Measurements from ENCODE around the gene FHIT. TPM values are rescaled to one million over a fixed set of nuclear protein-coding genes. Genes with fewer than 3 reads are reported as not detected.

FHIT gene
- total RNA-seq, 1 donor from 2014 or later: 11.7 TPM

DNA sequence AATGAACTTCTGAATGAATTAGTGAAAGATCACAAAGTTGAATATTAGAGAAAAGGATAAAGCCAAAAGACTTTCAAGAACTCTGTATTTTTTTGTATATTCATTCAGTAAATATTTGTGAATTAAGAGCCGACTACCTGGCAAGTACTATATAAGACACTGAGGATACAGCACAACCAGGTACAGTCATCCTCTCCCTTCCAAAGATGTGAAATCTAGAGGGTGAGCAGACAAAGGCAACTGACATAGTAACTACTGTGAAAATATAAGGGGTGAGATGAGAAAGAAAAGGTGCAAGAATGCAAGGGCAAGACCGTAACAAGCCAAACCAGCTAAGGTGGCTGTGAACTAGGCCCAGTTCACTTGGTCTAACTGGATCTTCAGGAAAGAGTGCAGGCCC, 1226.9 kb downstream of the FHIT start:
- TF ChIP-seq, protein P1, sequence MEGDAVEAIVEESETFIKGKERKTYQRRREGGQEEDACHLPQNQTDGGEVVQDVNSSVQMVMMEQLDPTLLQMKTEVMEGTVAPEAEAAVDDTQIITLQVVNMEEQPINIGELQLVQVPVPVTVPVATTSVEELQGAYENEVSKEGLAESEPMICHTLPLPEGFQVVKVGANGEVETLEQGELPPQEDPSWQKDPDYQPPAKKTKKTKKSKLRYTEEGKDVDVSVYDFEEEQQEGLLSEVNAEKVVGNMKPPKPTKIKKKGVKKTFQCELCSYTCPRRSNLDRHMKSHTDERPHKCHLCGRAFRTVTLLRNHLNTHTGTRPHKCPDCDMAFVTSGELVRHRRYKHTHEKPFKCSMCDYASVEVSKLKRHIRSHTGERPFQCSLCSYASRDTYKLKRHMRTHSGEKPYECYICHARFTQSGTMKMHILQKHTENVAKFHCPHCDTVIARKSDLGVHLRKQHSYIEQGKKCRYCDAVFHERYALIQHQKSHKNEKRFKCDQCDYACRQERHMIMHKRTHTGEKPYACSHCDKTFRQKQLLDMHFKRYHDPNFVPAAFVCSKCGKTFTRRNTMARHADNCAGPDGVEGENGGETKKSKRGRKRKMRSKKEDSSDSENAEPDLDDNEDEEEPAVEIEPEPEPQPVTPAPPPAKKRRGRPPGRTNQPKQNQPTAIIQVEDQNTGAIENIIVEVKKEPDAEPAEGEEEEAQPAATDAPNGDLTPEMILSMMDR (conservative IDR thresholded peaks at IDR 0.05): no peak
- peaks cover 18% of the 10 kb centered on the region for H3K4me1 Mint-ChIP-seq (ENCODE audit: unreplicated experiment)
- H3K4me3 Mint-ChIP-seq: no peak overlapping the region

DNA sequence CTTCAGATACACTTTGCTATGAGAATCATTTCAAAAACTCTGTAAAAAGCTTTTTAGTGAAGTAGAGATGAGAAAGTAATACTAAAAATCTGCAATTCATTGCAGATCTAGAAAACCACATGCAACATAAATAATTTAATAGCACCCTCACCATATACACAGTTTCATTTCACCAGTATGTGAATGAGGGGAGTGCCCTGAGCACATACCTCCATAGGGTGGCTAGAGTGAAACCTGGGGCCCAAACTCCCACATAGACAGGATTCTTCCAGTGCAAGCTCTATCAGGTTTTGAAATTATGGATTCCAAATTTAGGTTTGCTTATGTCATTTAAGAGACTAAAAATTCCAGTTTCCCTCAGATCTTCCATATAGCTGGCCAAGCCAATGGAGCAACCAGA, 1228.1 kb downstream of the FHIT start:
- Mint-ChIP-seq H3K36me3 (no peaks in the 10 kb centered on the region), H3K4me3 (no peak overlapping the region), H3K4me1 (ENCODE audit: unreplicated experiment) (peaks cover 18% of the 10 kb centered on the region), H3K27me3 (no peaks in the 10 kb centered on the region), H3K9me3 (no peaks in the 10 kb centered on the region), H3K27ac (no peak overlapping the region)
- DNase-seq (ENCODE audit: extremely low spot score, unreplicated experiment): no peak
- TF ChIP-seq, protein P1 (conservative IDR thresholded peaks at IDR 0.05): no peak

More for the DNA sequence above, 1226.9 kb downstream of the FHIT start:
- Mint-ChIP-seq H3K27me3 (no peaks in the 10 kb centered on the region), H3K36me3 (no peaks in the 10 kb centered on the region), H3K9me3 (no peaks in the 10 kb centered on the region), H3K27ac (no peak overlapping the region)
- no peak for DNase-seq (ENCODE audit: extremely low spot score, unreplicated experiment)

DNA sequence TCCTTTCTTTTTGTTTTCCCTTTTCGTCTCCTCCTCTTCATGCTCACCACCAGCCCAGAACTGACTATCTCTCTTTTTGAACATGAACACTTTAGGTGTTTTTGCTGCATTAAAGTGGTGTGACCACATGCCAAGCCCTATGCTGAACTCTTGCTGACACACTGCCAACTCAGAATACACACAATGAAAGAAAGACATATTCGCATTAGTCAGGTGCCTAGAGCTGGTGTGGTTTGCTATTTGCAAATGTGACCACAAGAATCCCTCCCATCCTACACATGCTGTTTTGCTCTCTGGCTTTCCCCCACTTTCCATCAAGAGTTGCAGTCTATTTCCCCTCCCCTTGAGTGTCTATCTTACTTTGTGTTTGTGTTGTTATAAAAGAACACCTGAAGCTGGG, 1233.6 kb downstream of the FHIT start:
- Mint-ChIP-seq H3K4me1 (ENCODE audit: unreplicated experiment) (peaks cover 8% of the 10 kb centered on the region), H3K36me3 (no peaks in the 10 kb centered on the region), H3K9me3 (no peaks in the 10 kb centered on the region), H3K4me3 (no peak overlapping the region), H3K27ac (no peak overlapping the region), H3K27me3 (no peaks in the 10 kb centered on the region)
- TF ChIP-seq, protein P1 (conservative IDR thresholded peaks at IDR 0.05): no peak
- DNase-seq (ENCODE audit: extremely low spot score, unreplicated experiment): no peak

DNA sequence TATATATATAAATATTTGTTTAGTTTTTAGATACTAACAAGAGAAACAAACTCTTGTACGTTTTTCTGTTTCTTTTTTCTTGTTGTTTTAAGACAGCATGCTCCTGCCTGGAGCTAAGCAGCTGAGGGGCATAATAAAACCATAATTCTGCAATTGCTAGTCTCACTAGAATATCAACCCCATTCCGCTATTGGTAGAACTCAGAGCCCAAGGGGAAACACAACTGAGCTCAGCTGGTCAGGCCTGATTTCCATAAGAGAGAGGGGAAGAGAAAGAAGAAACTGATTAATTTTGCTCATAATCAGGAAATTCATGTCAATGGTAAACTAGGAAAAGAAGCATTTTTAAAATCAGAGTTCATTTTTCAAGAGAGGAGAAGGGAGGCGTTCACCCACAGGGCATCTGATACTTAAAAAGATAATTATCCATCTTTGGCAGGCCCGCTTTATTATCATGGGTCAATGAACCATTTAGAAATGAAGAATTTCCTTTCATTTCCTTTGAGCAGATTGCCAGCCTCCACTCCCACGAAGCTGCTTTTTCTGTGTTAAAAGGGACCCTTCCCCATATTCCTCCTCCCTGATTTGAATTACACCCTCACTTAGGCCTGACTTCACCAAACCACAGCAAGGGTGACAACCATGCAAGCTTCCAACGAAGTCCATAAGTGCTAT, 1236.1 kb downstream of the FHIT start:
- DNase-seq (ENCODE audit: extremely low spot score, unreplicated experiment): no peak
- Mint-ChIP-seq H3K9me3 (no peaks in the 10 kb centered on the region), H3K27me3 (no peaks in the 10 kb centered on the region), H3K27ac (no peak overlapping the region), H3K36me3 (peaks cover 3% of the 10 kb centered on the region), H3K4me1 (ENCODE audit: unreplicated experiment) (peaks cover 8% of the 10 kb centered on the region), H3K4me3 (no peak overlapping the region)
- TF ChIP-seq, protein P1 (conservative IDR thresholded peaks at IDR 0.05): no peak

DNA sequence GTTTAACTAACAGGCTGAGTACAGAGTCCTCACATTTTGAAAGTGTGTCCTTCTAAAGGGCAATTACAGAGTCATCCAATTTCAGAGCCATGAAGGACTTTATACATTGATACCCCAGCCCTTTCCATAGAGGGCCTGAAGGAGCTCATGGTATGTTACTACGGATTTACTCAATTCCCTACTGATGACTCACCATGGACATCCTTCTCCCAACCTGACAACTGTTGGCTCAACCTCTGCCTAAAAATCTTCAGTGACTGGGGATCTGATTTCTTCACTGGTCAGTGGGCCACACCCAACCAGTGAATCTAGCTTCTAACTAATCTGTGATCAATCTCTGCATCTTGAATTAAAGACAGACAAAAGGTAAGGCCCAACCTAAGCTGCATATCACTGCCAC, 1238.0 kb downstream of the FHIT start:
- H3K36me3 Mint-ChIP-seq: peaks cover 3% of the 10 kb centered on the region
- no peaks in the 10 kb centered on the region for H3K9me3 Mint-ChIP-seq
- DNase-seq (ENCODE audit: extremely low spot score, unreplicated experiment): no peak
- TF ChIP-seq, protein P1 (conservative IDR thresholded peaks at IDR 0.05): no peak
- no peaks in the 10 kb centered on the region for H3K27me3 Mint-ChIP-seq
- H3K27ac Mint-ChIP-seq: no peak overlapping the region
- peaks cover 8% of the 10 kb centered on the region for H3K4me1 Mint-ChIP-seq (ENCODE audit: unreplicated experiment)
- H3K4me3 Mint-ChIP-seq: no peak overlapping the region
